WTC11 (cell line): ENCODE measurements around the gene AGXT. TPM values are rescaled to one million over a fixed set of nuclear protein-coding genes. Genes with fewer than 3 reads are reported as not detected.
A peak's percentile ranks its signal among the peaks of the same experiment; 100 is the strongest.

Source experiments
- ATF1 ChIP-seq: sonication (generic); formaldehyde crosslinking; IDR thresholded peaks from 2 replicates; pipeline ENCODE4 v1.8.1; 2023; ENCODE audit warnings: mild to moderate bottlenecking, moderate library complexity, missing genetic modification reagents
- CREB1 ChIP-seq: sonication (generic); formaldehyde crosslinking; IDR thresholded peaks from 2 replicates; pipeline ENCODE4 v1.8.0; 2023; ENCODE audit warnings: mild to moderate bottlenecking, missing genetic modification reagents
- ETV6 ChIP-seq: sonication (generic); formaldehyde crosslinking; IDR thresholded peaks from 2 replicates; pipeline ENCODE4 v1.8.1; 2022; ENCODE audit warnings: mild to moderate bottlenecking, missing genetic modification reagents
- FOXJ3 ChIP-seq: sonication (generic); formaldehyde crosslinking; IDR thresholded peaks from 2 replicates; pipeline ENCODE4 v1.9.0; 2021; ENCODE audit warnings: missing genetic modification reagents, mild to moderate bottlenecking, borderline replicate concordance
- FOXK1 ChIP-seq: sonication (generic); formaldehyde crosslinking; IDR thresholded peaks from 2 replicates; pipeline ENCODE4 v1.8.0; 2022; ENCODE audit warnings: mild to moderate bottlenecking, moderate library complexity, missing genetic modification reagents
- GRHL2 ChIP-seq: fragments of 250-450 bp; sonication (Bioruptor Pico); IDR thresholded peaks from 2 replicates; pipeline ENCODE4 v1.8.0; 2022; ENCODE audit warnings: mild to moderate bottlenecking, moderate library complexity; ENCODE audit not compliant: insufficient replicate concordance, severe bottlenecking
- GTF2I ChIP-seq: fragments of 250-450 bp; sonication (Bioruptor Pico); conservative IDR thresholded peaks from 2 replicates; pipeline ENCODE4 v1.4.0; 2021; ENCODE audit warnings: mild to moderate bottlenecking
- IRF2 ChIP-seq: sonication (generic); formaldehyde crosslinking; IDR thresholded peaks from 2 replicates; pipeline ENCODE4 v1.8.0; 2022; ENCODE audit warnings: low read depth, missing genetic modification reagents, borderline replicate concordance
- JAZF1 ChIP-seq: fragments of 250-450 bp; sonication (Bioruptor Pico); IDR thresholded peaks from 2 replicates; pipeline ENCODE4 v1.9.0; 2021; ENCODE audit warnings: moderate library complexity, mild to moderate bottlenecking, inconsistent platforms
- JUN ChIP-seq: sonication (generic); formaldehyde crosslinking; IDR thresholded peaks from 2 replicates; pipeline ENCODE4 v1.8.0; 2023; ENCODE audit warnings: mild to moderate bottlenecking, missing genetic modification reagents
- NFE2L1 ChIP-seq: sonication (generic); formaldehyde crosslinking; IDR thresholded peaks from 2 replicates; pipeline ENCODE4 v1.8.1; 2023; ENCODE audit warnings: missing genetic modification reagents
- SMAD3 ChIP-seq: sonication (generic); formaldehyde crosslinking; IDR thresholded peaks from 2 replicates; pipeline ENCODE4 v1.8.0; 2022; ENCODE audit warnings: missing genetic modification reagents, mild to moderate bottlenecking, borderline replicate concordance
- SMAD4 ChIP-seq: sonication (generic); formaldehyde crosslinking; IDR thresholded peaks from 2 replicates; pipeline ENCODE4 v1.8.0; 2022; ENCODE audit warnings: mild to moderate bottlenecking, missing genetic modification reagents
- ZNF317 ChIP-seq: sonication (generic); formaldehyde crosslinking; IDR thresholded peaks from 2 replicates; pipeline ENCODE4 v1.8.1; 2023; ENCODE audit warnings: low read depth, mild to moderate bottlenecking, moderate library complexity, missing genetic modification reagents, borderline replicate concordance
- ZNF671 ChIP-seq: fragments of 250-450 bp; sonication (Bioruptor Pico); IDR thresholded peaks from 2 replicates; pipeline ENCODE4 v1.8.0; 2021; ENCODE audit warnings: mild to moderate bottlenecking
- total RNA-seq: library from RNA; stranded (reverse); gene quantifications from 3 replicates; pipeline ENCODE4 v1.2.3, GENCODE V29; 2021
- TF ChIP-seq, protein P1 (sequence below): sonication (generic); formaldehyde crosslinking; IDR thresholded peaks from 2 replicates; pipeline ENCODE4 v1.8.0; 2022; ENCODE audit warnings: mild to moderate bottlenecking, missing genetic modification reagents
- TF ChIP-seq, protein P2 (sequence below): sonication (generic); formaldehyde crosslinking; IDR thresholded peaks from 2 replicates; pipeline ENCODE4 v1.8.1; 2022; ENCODE audit warnings: low read depth, mild to moderate bottlenecking, moderate library complexity, missing genetic modification reagents, borderline replicate concordance
- TF ChIP-seq, protein P3 (sequence below): sonication (generic); formaldehyde crosslinking; IDR thresholded peaks from 2 replicates; pipeline ENCODE4 v1.8.1; 2022; ENCODE audit warnings: mild to moderate bottlenecking, missing genetic modification reagents, moderate library complexity, borderline replicate concordance
- TF ChIP-seq, protein P4 (sequence below): sonication (generic); formaldehyde crosslinking; IDR thresholded peaks from 2 replicates; pipeline ENCODE4 v1.8.1; 2023; ENCODE audit warnings: mild to moderate bottlenecking, missing genetic modification reagents, moderate library complexity
- TF ChIP-seq, protein P5 (sequence below): sonication (generic); formaldehyde crosslinking; IDR thresholded peaks from 2 replicates; pipeline ENCODE4 v1.8.1; 2022; ENCODE audit warnings: missing genetic modification reagents, borderline replicate concordance
- TF ChIP-seq, protein P6 (sequence below): sonication (generic); formaldehyde crosslinking; IDR thresholded peaks from 2 replicates; pipeline ENCODE4 v1.8.0; 2023; ENCODE audit warnings: mild to moderate bottlenecking, missing genetic modification reagents
- TF ChIP-seq, protein P7 (sequence below): sonication (generic); formaldehyde crosslinking; IDR thresholded peaks from 2 replicates; pipeline ENCODE4 v1.8.0; 2022; ENCODE audit warnings: mild to moderate bottlenecking, missing genetic modification reagents
- TF ChIP-seq, protein P8 (sequence below): sonication (generic); formaldehyde crosslinking; IDR thresholded peaks from 2 replicates; pipeline ENCODE4 v1.8.1; 2022; ENCODE audit warnings: low read depth, missing genetic modification reagents, borderline replicate concordance
- TF ChIP-seq, protein P9 (sequence below): sonication (generic); formaldehyde crosslinking; IDR thresholded peaks from 2 replicates; pipeline ENCODE4 v1.8.1; 2023; ENCODE audit warnings: mild to moderate bottlenecking, missing genetic modification reagents

AGXT gene
- total RNA-seq, 1 experiment from 2014 or later: 0.24 TPM

DNA sequence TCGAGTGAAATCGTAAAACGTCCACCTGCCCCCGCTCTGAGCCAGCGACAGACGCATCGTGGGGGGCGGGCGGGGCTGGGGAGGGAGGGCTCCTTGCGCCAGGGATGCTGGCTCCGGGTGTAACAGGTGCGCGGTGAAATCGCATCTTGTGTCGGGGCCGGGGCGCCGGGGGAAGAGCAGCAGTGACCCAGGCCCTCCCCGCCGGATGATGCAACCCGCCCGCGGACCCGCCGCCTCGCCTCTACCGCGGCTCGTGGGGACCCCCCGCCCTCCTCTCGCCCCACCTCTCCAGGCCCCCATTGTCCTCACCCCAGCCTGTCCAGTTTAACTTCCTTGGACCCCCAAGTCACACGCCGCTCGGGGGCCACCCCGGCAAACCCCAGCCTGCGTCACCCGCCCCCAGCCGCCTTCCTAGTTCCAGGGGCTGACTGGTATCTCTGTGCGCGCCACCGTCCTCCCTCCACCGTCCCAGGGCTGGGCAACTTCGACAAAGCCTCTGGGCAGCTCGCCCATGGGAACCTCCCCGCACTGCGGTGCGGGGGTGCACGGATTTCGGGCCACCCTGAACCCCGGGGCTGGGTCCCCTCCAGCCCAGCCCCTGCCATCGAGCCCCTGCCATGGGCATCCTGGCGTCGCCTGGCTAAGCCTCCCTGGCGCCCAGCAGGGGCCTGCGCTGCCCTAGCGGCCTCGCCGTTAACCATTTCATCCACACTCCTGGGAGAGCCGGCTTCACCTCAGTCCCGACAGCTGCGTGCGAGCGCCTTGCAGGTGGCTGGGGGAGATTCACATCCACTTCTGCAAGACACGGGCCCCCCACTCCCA, 47.8 kb upstream of the AGXT start (continued):
- TF ChIP-seq, protein P1, sequence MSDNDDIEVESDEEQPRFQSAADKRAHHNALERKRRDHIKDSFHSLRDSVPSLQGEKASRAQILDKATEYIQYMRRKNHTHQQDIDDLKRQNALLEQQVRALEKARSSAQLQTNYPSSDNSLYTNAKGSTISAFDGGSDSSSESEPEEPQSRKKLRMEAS: peak; percentile 55; the same call in 1 of the 2 replicates
- TF ChIP-seq, protein P2, sequence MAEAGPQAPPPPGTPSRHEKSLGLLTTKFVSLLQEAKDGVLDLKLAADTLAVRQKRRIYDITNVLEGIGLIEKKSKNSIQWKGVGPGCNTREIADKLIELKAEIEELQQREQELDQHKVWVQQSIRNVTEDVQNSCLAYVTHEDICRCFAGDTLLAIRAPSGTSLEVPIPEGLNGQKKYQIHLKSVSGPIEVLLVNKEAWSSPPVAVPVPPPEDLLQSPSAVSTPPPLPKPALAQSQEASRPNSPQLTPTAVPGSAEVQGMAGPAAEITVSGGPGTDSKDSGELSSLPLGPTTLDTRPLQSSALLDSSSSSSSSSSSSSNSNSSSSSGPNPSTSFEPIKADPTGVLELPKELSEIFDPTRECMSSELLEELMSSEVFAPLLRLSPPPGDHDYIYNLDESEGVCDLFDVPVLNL: no peak
- TF ChIP-seq ZNF317 (no peak), JUN (no peak), CREB1 (CRISPR knock-in tag) (no peak), ZNF671 (CRISPR knock-in tag) (no peak), GRHL2 (no peak), NFE2L1 (CRISPR knock-in tag) (no peak), IRF2 (no peak), SMAD4 (no peak), FOXJ3 (CRISPR knock-in tag) (no peak), ATF1 (CRISPR knock-in tag) (no peak), JAZF1 (CRISPR knock-in tag) (no peak), FOXK1 (CRISPR knock-in tag) (no peak), GTF2I (no peak), SMAD3 (CRISPR knock-in tag) (no peak), ETV6 (CRISPR knock-in tag) (peak; percentile 16; the same call in 1 of the 2 replicates)
- TF ChIP-seq, protein P3, sequence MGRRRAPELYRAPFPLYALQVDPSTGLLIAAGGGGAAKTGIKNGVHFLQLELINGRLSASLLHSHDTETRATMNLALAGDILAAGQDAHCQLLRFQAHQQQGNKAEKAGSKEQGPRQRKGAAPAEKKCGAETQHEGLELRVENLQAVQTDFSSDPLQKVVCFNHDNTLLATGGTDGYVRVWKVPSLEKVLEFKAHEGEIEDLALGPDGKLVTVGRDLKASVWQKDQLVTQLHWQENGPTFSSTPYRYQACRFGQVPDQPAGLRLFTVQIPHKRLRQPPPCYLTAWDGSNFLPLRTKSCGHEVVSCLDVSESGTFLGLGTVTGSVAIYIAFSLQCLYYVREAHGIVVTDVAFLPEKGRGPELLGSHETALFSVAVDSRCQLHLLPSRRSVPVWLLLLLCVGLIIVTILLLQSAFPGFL: no peak
- TF ChIP-seq, protein P4, sequence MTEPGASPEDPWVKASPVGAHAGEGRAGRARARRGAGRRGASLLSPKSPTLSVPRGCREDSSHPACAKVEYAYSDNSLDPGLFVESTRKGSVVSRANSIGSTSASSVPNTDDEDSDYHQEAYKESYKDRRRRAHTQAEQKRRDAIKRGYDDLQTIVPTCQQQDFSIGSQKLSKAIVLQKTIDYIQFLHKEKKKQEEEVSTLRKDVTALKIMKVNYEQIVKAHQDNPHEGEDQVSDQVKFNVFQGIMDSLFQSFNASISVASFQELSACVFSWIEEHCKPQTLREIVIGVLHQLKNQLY (CRISPR knock-in tag): no peak
- TF ChIP-seq, protein P5, sequence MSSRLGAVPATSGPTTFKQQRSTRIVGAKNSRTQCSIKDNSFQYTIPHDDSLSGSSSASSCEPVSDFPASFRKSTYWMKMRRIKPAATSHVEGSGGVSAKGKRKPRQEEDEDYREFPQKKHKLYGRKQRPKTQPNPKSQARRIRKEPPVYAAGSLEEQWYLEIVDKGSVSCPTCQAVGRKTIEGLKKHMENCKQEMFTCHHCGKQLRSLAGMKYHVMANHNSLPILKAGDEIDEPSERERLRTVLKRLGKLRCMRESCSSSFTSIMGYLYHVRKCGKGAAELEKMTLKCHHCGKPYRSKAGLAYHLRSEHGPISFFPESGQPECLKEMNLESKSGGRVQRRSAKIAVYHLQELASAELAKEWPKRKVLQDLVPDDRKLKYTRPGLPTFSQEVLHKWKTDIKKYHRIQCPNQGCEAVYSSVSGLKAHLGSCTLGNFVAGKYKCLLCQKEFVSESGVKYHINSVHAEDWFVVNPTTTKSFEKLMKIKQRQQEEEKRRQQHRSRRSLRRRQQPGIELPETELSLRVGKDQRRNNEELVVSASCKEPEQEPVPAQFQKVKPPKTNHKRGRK (CRISPR knock-in tag): no peak
- TF ChIP-seq, protein P6, sequence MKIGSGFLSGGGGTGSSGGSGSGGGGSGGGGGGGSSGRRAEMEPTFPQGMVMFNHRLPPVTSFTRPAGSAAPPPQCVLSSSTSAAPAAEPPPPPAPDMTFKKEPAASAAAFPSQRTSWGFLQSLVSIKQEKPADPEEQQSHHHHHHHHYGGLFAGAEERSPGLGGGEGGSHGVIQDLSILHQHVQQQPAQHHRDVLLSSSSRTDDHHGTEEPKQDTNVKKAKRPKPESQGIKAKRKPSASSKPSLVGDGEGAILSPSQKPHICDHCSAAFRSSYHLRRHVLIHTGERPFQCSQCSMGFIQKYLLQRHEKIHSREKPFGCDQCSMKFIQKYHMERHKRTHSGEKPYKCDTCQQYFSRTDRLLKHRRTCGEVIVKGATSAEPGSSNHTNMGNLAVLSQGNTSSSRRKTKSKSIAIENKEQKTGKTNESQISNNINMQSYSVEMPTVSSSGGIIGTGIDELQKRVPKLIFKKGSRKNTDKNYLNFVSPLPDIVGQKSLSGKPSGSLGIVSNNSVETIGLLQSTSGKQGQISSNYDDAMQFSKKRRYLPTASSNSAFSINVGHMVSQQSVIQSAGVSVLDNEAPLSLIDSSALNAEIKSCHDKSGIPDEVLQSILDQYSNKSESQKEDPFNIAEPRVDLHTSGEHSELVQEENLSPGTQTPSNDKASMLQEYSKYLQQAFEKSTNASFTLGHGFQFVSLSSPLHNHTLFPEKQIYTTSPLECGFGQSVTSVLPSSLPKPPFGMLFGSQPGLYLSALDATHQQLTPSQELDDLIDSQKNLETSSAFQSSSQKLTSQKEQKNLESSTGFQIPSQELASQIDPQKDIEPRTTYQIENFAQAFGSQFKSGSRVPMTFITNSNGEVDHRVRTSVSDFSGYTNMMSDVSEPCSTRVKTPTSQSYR (CRISPR knock-in tag): no peak
- TF ChIP-seq, protein P7, sequence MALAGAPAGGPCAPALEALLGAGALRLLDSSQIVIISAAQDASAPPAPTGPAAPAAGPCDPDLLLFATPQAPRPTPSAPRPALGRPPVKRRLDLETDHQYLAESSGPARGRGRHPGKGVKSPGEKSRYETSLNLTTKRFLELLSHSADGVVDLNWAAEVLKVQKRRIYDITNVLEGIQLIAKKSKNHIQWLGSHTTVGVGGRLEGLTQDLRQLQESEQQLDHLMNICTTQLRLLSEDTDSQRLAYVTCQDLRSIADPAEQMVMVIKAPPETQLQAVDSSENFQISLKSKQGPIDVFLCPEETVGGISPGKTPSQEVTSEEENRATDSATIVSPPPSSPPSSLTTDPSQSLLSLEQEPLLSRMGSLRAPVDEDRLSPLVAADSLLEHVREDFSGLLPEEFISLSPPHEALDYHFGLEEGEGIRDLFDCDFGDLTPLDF: no peak
- TF ChIP-seq, protein P8, sequence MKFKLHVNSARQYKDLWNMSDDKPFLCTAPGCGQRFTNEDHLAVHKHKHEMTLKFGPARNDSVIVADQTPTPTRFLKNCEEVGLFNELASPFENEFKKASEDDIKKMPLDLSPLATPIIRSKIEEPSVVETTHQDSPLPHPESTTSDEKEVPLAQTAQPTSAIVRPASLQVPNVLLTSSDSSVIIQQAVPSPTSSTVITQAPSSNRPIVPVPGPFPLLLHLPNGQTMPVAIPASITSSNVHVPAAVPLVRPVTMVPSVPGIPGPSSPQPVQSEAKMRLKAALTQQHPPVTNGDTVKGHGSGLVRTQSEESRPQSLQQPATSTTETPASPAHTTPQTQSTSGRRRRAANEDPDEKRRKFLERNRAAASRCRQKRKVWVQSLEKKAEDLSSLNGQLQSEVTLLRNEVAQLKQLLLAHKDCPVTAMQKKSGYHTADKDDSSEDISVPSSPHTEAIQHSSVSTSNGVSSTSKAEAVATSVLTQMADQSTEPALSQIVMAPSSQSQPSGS (CRISPR knock-in tag): no peak
- TF ChIP-seq, protein P9, sequence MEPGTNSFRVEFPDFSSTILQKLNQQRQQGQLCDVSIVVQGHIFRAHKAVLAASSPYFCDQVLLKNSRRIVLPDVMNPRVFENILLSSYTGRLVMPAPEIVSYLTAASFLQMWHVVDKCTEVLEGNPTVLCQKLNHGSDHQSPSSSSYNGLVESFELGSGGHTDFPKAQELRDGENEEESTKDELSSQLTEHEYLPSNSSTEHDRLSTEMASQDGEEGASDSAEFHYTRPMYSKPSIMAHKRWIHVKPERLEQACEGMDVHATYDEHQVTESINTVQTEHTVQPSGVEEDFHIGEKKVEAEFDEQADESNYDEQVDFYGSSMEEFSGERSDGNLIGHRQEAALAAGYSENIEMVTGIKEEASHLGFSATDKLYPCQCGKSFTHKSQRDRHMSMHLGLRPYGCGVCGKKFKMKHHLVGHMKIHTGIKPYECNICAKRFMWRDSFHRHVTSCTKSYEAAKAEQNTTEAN (CRISPR knock-in tag): 0 out of 2 replicates have a peak, but pooled peaks have one; percentile 72
